Erythroblast (primary cell): ENCODE results near the gene BIK.

ENCODE experiments used
- GATA1 ChIP-seq: IDR thresholded peaks from 2 replicates; pipeline ENCODE4 v1.6.1; 2011; ENCODE audit warnings: low read depth, mild to moderate bottlenecking, control low read depth, low read length, moderate library complexity
- POLR2A ChIP-seq: IDR thresholded peaks from 2 replicates; pipeline ENCODE4 v1.6.1; 2011; ENCODE audit warnings: mild to moderate bottlenecking, low read length

DNA sequence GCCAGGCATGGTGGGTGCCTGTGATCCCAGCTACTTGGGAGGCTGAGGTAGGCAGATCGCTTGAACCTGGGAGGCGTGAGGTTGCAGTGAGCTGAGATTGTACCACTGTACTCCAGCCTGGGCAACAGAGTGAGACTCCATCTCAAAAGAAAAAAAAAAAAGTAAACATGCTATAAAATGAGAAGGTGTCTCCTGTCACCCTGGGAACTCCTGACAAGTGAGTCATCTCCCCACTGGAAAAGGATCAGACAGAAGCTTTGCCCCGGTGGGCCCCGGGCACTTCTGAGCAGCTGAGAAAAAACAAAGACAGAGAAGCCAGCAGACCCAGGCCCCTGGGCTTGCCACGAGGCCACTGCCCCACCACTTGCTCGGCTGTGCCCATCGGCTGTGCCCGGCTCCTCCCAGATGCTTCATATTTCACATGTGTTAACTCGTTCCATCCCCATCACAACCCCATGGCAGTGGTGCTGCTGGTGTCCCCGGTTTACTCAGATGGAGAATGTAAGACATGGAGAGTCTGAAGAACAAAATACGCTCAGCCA is 43.6 kb upstream of the BIK start:
- TF ChIP-seq POLR2A (no peak), GATA1 (no peak)
